Osteoblast (primary cell): Measurements from ENCODE around the gene CPNE4. TPM values are rescaled to one million over a fixed set of nuclear protein-coding genes. Genes with fewer than 3 reads are reported as not detected.

Source experiments
- DNase-seq: peaks from one replicate; pipeline ENCODE4 v3.0.0; 2011; ENCODE audit warnings: low spot score, mixed read lengths; ENCODE audit not compliant: insufficient read length; ENCODE audit errors: missing footprints
- H2AFZ ChIP-seq: 2 replicates; pipeline ENCODE4 v1.6.0; 2011; ENCODE audit warnings: mild to moderate bottlenecking, low read length
- H3K27ac ChIP-seq: 2 replicates; pipeline ENCODE4 v1.5.1; 2011; ENCODE audit warnings: mild to moderate bottlenecking, low read depth, low read length, moderate library complexity
- H3K27me3 ChIP-seq: 2 replicates; pipeline ENCODE4 v1.6.0; 2012; ENCODE audit warnings: mild to moderate bottlenecking, control low read depth, inconsistent platforms, low read length, moderate library complexity; ENCODE audit not compliant: insufficient read depth
- H3K36me3 ChIP-seq: 2 replicates; pipeline ENCODE4 v1.5.1; 2011; ENCODE audit warnings: mild to moderate bottlenecking, low read length, control low read depth, moderate library complexity; ENCODE audit not compliant: insufficient read depth
- H3K4me1 ChIP-seq: 2 replicates; pipeline ENCODE4 v1.5.1; 2011; ENCODE audit warnings: mild to moderate bottlenecking, low read length, control low read depth, moderate library complexity; ENCODE audit not compliant: insufficient read depth
- H3K4me2 ChIP-seq: 2 replicates; pipeline ENCODE4 v1.6.0; 2011; ENCODE audit warnings: mild to moderate bottlenecking, low read length; ENCODE audit not compliant: insufficient read depth
- H3K4me3 ChIP-seq: fragments of 200-600 bp; sonication (generic); 3 replicates; pipeline ENCODE4 v1.5.1; 2012; ENCODE audit warnings: mild to moderate bottlenecking, low read length, inconsistent platforms; ENCODE audit not compliant: insufficient read depth
- H3K79me2 ChIP-seq: 2 replicates; pipeline ENCODE4 v1.6.0; 2012; ENCODE audit warnings: mild to moderate bottlenecking, low read length, control low read depth, inconsistent platforms; ENCODE audit not compliant: insufficient read depth
- H3K9me3 ChIP-seq: 2 replicates; pipeline ENCODE4 v1.5.1; 2011; ENCODE audit warnings: low read depth, low read length, control low read depth
- H4K20me1 ChIP-seq: 2 replicates; pipeline ENCODE4 v1.6.0; 2012; ENCODE audit warnings: mild to moderate bottlenecking, low read length, control low read depth; ENCODE audit not compliant: insufficient read depth
- CTCF ChIP-seq: IDR thresholded peaks from 2 replicates; pipeline ENCODE4 v1.5.1; 2011; ENCODE audit warnings: mild to moderate bottlenecking, low read depth, low read length, moderate library complexity; ENCODE audit errors: extremely low read depth
- total RNA-seq: library from RNA; depleted of rRNA; stranded (reverse); fragments of >200 nt; gene quantifications from 2 replicates; pipeline ENCODE4 v1.2.3, GENCODE V29; 2012

The CPNE4 gene
- total RNA-seq, 1 donor = not detected

GRCh38 chr3:131846296-131846924, 188.4 kb downstream of the CPNE4 start:
- Histone ChIP-seq H3K4me2 (no peak overlapping the region), H3K79me2 (no peaks in the 10 kb centered on the region), H3K4me1 (no peaks in the 10 kb centered on the region), H3K4me3 (no peak overlapping the region), H3K9me3 (no peaks in the 10 kb centered on the region), H3K27ac (no peak overlapping the region), H2AFZ (no peak overlapping the region), H3K27me3 (no peaks in the 10 kb centered on the region), H4K20me1 (no peaks in the 10 kb centered on the region), H3K36me3 (no peaks in the 10 kb centered on the region)
- no peak for TF ChIP-seq CTCF
- no peak for DNase-seq

- Histone ChIP-seq H3K79me2 (no peaks in the 10 kb centered on the region), H3K4me2 (no peak overlapping the region), H3K4me1 (no peaks in the 10 kb centered on the region), H3K36me3 (no peaks in the 10 kb centered on the region), H3K27ac (no peak overlapping the region), H3K27me3 (no peaks in the 10 kb centered on the region), H4K20me1 (no peaks in the 10 kb centered on the region), H2AFZ (no peak overlapping the region), H3K4me3 (no peak overlapping the region), H3K9me3 (no peaks in the 10 kb centered on the region)
- TF ChIP-seq CTCF = no peak
- DNase-seq = no peak
Measured at GRCh38 chr3:131843174-131843573, 191.6 kb downstream of the CPNE4 start.

GRCh38 chr3:131840156-131840797, 194.5 kb downstream of the CPNE4 start:
- Histone ChIP-seq H3K4me2 (no peak overlapping the region), H3K79me2 (no peaks in the 10 kb centered on the region), H3K9me3 (no peaks in the 10 kb centered on the region), H3K4me1 (no peaks in the 10 kb centered on the region), H3K4me3 (no peak overlapping the region), H2AFZ (no peak overlapping the region), H3K27me3 (no peaks in the 10 kb centered on the region), H3K36me3 (no peaks in the 10 kb centered on the region), H4K20me1 (no peaks in the 10 kb centered on the region), H3K27ac (no peak overlapping the region)
- DNase-seq = peak; percentile 11
- TF ChIP-seq CTCF = no peak

GRCh38 chr3:131835906-131836305, 198.9 kb downstream of the CPNE4 start:
- TF ChIP-seq CTCF = no peak
- no peaks in the 10 kb centered on the region for H3K79me2 ChIP-seq
- no peaks in the 10 kb centered on the region for H3K27me3 ChIP-seq
- no peak overlapping the region for H3K4me3 ChIP-seq
- H3K27ac ChIP-seq = no peak overlapping the region
- H3K9me3 ChIP-seq = no peaks in the 10 kb centered on the region
- no peaks in the 10 kb centered on the region for H3K36me3 ChIP-seq
- no peak overlapping the region for H2AFZ ChIP-seq
- H3K4me1 ChIP-seq = no peaks in the 10 kb centered on the region
- no peak for DNase-seq
- no peaks in the 10 kb centered on the region for H4K20me1 ChIP-seq
- H3K4me2 ChIP-seq = no peak overlapping the region
